GM21723 (cell line): ENCODE results near the gene COL24A1.
A peak's percentile ranks its signal among the peaks of the same experiment; 100 is the strongest.
"Not testable (repeated sequence)": the region's sequence is repeated elsewhere in the genome, so short reads cannot be mapped to it uniquely, and the experiment has no call there.

ENCODE experiments used
- ATAC-seq: cut with Tn5 transposase; IDR thresholded peaks from one replicate; pipeline ENCODE4 v1.9.1; 2021; ENCODE audit warnings: mild to moderate bottlenecking, moderate library complexity; ENCODE audit not compliant: unreplicated experiment

The COL24A1 gene

DNA sequence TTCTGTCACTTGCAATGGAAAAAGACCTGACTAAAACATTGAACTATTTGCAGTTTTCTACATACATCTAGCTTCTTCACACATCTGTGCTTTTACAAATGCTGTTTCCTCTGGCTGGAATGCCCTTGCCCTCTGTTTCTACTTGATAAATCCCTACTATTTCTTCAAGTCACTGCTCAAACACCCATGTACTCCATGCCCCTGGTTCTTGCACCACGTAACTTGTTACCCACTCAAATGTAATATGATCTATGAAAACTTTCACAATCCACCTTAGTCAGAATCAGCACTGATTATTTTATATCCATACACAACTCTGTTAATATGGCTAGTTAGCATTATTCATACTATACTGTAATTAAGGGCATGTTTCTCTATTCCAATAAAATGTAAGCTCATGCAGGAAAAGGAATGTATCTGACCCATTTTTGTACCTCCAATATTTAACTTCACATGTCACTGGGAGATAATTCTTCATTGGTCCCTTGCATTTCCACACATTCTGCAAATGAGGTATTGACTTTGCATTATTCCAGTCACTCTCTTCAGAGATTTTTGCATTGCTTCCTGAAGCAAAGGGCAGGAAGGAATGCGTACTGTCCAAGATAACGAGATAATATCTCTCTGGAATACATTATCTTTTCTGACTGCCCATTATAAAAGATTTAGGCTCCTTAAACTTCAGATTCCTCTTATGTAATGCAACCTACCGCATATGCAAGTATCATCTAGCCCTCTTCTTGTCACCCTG is 158.3 kb downstream of the COL24A1 start:
- ATAC-seq, result no peak

DNA sequence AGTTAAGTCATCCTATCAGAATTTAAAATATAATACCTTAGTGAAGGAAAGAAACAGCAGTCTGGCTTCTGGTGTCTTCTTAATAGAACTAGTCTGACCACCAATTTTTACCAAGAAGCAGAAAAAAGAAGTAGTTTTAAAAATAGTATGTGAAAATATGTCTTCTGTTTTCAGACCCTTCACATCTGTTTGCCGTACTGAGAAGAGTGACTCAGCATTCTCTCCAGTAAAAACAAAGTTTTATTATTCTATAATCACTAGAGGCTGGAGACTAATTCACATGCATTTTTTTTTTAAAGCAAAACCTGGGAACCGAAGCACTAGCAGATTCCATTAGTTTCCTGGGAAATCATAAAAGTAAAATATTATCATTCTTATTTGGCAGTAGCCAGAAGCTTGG is 163.8 kb downstream of the COL24A1 start:
- ATAC-seq, result peak; percentile 61

DNA sequence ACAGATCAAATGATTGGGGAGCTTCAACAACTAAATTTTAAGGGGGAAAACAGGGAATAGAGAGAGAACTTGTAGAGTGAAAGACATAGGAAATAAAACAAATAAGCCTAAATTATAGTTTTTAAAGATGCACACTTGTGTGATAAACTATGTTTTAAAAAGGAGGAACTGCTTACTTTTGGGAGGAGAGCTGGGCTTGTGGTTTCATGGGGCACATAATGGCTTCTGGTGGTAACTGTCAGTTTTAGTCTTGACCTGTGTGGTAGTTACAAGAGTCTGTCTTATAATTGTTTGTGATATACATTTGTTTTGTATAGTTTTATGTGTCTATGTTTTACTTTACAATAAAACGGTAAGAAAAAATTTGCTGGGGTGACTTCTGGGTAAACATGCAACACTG is 165.3 kb downstream of the COL24A1 start:
- peak; percentile 42 for ATAC-seq

DNA sequence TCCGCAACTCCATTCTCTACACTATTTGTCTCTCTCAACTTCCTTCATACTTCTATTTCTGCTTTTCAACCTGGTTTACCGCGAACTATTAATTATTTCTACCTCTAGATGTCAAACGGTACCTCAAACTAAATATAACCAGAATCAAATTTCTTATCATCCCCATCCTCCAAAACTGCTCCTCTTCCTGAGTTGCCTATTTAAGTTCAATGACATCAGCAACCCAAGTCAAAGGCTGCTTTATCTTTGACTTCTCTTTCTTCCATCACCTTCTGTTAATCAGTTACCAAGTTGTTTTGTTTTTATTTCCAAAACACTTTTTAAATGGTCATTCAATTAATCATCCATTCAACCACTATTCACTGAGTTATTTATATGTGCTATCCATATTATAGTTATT is 171.9 kb downstream of the COL24A1 start:
- no peak for ATAC-seq

DNA sequence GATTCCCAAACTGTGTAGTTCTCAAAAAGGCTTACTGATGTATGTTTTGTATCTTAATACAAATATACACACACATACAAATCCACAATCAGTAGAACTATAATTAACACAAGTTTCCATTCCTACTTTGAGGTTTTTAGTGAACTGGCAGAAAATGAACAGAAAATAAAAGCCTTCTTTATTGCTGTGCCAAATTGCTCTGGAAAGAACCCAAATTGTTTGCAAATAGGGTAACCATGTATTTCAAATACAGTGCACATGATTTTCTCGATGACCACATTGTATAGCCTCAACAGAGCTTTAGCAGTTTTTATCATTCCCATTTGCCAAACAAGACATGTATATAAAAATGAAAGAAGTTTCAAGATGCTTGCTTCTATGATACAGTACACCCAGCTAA is 173.3 kb downstream of the COL24A1 start:
- no peak for ATAC-seq

DNA sequence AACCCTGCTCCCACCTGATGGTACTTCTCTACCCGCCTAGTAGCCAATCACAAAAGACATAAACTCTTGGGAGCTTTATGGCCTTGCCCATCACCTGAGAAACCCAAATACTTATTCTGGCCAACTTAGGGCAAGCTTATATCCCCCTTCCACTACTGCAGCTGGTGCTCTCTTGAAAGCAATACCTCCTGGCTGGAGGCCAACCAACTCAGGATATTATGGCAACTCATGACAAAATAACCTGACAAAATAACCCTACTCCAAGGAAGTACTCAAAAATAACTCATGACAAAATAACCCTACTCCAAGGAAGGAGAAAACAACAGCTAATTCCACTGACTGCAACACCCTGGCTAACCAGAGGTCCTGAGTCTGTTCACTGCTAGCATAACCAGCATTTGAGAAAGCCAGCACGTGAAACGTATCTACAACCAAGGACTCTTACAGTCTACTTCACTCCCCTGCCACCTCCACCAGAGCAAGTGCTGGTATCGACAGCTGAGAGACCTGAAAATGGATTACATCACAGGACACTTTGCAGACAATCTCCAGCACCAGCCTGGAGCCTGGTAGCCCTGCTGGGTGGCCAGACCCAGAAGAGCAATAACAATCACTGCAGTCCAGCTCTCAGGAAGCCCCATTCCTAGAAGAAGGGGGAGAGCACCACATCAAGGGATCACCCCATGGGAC is 179.9 kb downstream of the COL24A1 start:
- no peak for ATAC-seq

DNA sequence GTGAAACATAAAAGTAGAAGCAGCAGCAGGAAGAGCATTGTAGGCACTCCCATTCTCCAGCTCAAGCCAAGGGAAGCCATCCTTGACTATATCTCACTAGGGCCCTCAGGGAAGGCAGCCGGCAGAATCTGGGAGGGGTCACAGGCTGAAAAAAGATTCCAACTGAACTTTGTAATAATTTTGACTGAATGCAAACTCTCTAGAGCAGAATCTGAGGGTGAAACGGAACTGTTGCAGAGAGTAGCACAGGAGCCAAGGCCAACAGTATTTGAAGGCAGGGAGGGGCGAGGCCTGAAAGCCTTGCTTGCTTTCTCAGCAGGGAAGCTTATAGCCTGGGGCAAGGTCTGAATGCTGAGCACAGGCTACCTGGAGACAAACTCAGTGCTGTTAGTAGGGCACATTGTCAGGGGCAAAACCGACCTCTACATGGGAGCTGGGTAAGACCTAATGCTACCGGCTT is 180.6 kb downstream of the COL24A1 start:
- ATAC-seq, result no peak

DNA sequence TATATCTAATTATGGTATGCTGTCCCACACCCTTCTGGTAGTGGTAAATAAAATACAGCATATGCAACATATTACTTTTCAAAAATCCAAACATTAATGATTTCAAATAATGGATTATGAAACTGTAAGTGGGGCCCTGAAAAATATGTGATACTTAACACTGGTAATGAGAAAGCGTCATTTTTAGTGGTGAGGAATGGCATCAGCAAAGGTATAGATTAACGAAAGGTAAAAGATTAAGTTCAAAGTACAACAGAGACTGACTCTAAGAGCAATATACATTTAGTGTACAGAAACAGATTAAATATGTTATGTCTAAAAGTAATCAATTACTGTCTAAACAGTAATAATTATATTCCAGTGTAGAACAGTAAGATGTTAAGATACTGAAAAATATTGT is 194.1 kb downstream of the COL24A1 start:
- ATAC-seq, result no peak

DNA sequence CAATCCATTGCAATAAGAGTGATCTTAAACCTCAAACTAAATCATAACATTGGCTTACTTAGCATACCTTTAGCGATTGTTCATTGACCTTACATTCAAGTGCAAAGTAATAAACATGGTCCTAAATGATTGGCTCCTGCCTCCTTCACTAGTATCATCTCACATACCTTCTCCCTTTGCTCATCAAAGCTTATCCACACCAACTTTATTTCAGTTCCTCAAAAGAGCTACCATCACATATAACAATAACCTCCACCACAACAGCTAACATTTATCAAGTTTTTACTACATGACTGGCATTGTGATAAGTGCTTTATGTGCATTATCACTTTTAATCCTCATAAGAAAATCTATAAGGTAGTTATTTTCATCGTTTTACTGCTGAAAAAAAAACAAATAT is 198.8 kb downstream of the COL24A1 start:
- ATAC-seq, result no peak

DNA sequence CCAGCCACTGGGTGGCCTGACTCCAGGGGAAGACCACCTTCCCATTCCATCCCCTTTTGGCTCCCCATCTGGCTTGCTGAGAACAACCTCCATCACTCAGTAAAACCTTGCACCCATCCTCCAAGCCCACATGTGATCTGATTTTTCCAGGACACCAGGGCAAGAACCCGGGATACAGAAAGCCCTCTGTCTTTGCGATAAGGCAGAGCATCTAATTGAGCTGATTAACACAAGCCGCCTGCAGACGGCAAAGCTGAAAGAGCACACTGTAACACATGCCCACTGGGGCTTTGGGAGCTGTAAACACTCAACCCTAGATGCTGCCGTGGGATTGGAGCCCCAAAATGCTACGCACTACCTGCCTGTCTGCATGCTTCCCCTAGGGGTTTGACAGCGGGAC is 201.4 kb downstream of the COL24A1 start:
- not testable (repeated sequence) for ATAC-seq

DNA sequence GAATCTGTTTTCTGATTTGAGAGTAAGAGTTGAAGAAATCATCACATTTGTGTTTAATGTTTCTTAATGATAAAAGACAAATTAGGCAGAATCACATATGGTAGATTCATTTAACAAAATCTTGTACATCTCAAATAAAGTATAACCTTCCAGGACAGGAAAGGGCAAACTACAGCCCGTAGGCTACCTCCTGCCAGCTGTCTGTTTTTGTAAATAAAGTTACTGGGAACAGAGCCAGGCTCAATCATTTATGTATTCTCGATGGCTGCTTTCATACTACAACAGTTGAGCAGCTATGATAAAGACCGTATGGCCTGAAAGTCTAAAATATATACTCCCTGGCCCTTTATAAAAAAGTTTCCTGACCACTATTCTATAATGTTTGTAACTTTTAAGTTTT is 204.1 kb downstream of the COL24A1 start:
- ATAC-seq, result no peak

DNA sequence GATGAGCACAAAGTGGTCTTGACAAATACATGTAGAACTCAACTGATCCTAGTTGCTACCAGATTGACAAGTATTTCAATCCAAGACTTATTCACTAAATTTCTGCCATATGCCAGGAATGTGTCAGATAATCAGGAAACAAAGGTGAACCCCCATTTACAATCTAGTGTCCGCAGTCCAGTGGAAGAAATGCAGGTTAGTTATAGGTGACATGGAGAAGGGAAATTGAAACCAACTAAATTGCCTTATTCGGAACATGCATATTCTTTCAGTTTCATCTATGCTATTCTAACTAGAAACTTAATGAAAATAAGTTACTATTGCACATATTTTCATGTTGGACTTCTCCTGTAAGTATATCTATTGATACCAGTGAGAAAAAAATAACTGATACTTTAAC is 209.4 kb downstream of the COL24A1 start:
- no peak for ATAC-seq

DNA sequence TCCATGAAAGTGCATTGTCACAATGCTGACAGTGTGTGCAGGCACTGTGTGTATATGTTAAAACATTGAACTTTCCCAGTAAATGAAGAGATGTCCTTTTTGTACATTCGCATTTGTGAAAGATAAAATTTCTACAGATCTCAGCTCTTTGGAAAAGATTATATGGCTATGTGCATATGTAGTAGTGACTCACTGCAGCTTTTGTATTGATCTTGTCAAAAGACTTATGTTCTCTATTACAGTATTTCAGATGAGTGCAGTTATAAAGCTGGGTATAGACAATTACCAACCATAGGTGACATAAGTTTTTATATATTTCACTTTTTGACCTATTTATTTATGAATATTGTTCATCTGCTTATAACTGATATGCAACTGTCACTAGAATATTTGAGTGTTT is 212.6 kb downstream of the COL24A1 start:
- ATAC-seq, result no peak

DNA sequence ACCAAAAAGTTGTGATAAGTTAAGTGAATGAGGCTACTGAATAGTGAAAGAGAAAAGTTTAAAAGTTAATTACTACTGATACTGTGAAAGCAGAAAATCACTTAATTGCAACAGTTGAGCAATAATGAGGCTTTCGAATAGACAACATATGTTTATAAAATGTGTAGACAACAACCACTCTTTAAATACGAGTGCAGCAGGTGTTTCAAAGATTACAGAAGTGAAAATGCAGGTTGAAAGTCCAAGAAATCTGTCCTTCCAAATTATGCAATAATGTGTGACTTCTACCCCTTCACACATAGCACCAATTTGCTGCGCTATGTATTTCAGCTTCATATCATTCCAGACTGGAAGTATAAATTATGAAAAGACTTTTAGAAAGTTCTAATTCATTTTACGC is 213.0 kb downstream of the COL24A1 start:
- no peak for ATAC-seq

DNA sequence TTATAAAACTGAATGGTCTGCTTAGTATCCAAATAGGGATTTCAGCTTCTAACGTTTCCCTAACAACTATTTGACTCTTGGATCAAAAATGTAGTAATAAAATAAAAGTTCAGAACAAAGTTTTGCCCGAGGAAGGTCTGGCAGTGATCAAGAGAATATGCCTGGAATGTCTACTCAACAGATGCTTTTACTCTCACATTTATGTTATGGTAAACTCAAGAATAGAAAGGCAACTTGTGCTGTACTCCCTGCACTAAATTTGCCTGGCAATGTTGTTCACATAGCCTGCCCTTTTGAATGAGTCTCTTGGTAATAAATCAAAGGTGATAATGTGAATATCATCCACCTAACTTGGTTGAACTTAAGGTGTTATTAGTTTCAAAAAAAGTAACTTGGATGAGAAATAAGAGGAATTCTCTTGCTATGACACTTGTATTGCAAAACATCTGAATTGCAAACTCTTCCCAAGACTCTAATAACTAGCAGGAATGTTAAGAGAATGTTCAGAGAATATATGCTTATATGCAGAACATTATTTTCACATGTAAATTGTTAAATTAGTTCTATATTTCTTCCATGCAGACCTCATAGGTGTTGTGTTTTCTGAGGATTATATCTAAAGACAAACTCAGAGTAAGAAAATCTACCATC is 215.8 kb downstream of the COL24A1 start:
- no peak for ATAC-seq

DNA sequence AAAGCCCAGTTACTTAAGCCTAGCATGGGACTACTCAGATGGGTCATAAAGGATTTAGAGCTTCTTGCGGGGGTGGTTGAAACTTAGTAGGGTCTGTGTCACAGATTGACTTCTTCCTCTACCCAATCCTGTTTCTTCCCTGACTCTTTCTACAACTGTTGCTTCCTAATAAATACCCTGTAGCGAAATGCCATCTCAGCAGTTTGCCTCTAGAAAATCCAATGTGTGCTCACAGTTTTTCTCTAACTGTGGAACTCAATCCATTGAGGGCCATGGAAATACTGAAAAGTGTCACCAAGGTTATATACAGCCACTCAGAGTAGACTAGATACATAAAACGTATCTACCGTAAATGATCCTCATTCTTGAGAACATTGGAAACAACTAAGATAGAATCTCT is 217.7 kb downstream of the COL24A1 start:
- ATAC-seq, result no peak

DNA sequence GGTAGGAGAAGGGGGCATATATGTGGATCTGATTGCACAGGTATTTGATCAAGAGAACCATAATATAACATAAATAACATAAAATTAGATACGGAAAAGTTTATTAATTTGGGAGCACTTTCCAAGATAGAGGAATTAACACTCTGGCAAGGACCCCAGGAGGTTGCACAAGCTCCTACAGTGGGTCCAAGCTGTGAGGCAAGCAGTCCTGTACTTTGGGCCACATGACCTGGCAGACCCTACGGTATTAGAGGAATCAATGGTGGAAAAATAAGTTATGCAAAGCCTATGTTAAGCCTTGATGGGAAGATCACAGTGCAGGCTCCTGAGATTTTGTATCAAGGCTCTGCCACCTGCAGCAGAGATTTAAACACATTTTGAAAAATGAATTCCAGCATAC is 220.1 kb downstream of the COL24A1 start:
- ATAC-seq, result no peak

DNA sequence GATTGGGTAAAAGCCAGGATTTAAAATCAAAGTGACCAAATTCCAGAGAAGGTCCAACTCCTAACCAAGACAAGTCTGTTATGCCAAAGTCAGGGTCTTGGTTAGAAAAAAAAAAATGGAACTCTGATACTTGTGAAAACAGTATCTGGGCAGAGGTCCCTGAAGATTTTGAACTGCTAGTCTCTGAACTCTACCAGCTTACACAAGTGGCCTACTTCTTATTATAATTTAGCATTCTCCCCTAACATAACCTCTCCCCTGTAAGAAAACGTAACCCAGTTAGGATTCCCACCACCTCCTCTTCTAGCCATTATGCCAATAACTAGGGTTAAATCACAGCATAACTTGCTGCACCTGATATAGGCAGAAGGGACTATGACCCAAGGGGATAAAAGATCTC is 220.5 kb downstream of the COL24A1 start:
- no peak for ATAC-seq

DNA sequence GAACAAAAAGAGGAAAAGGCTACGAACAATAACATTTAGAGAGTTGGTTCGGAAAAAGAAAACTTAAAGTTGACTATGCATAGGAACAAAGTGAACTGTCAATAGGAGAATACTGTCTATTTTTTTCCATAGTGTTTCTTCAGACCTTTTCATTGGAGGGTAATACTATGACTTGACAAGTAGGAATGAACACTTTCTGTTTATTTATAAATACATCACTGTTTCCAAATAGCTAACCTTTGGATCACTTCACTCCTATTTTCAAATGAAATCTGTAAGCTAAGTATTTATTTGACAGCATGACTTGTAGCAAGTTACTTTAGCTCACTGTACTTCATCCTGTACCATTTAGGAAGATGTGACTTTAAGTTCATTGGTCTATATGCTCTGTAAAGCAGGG is 221.3 kb downstream of the COL24A1 start:
- no peak for ATAC-seq

DNA sequence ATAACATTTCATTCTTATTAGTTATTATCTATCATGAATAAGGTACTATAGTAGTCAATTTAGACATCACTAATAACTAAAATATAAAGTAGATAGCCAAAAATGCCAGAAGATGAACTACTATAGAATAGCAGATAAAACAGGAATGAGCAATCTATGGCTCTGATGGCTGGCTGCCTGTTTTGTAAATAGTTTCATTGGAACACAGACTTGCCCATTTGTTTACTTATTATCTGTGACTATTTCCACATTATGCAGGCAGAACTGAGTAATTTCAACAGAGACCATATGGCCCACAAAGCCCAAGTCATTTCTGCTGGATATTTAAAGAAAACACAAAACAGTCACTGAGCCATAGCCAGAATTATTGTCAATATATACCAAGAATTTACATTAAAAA is 222.1 kb downstream of the COL24A1 start:
- no peak for ATAC-seq

DNA sequence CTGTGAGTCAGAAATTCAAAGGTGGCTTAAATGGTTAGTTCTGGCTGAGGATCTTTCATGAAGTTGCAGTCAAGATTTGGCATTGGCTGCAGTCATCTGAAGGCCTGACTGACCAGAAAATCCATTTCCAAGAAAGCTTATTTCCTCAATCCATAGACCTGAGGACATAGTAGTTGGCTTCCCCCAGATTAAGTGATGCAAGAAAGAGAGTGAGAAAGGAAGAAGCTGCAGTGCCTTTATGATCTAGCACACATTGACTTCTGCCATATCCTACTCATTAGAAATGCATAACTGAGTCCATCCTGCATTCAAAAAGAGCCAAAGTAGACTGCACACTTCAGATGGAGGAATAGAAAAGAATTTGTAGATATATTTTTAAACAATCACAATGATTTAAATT is 222.6 kb downstream of the COL24A1 start:
- no peak for ATAC-seq

DNA sequence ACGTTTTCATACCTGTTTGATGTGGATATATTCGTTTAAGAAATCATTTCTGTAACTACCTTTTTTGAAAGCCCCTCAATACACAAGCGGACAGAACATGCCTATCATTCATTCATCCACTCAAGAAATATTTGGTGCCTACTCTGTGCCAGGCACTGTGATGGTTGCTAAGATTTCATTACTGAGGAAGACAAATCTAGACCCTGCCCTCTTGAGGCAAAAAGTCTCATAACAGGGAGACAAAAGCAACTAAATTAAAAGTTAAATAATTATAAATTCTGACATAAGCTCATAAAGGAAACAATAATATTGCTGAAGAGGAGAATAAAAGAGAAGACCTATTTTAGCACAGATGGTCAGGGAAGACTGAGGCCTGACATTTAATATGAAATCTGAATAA is 244.8 kb downstream of the COL24A1 start:
- no peak for ATAC-seq
